ENCODE measurements around the gene MT1A.

DNA sequence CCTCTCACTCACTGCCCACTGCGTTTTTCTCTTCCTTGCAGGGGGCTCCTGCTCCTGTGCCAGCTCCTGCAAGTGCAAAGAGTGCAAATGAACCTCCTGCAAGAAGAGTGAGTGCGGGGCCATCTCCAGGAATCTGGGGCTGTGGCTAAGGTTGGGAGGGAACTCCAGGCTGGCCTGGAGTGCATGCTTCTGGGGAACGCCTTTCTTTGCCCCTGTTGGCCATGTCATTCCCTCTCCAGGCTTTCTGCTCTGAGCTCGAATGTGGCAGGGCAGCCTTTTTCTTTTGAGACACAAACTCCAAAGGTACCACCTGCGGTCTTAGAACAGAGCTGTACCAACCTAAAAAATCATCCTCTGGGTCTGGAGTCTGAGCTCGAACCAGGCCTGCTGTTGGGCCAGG is 20.3 kb upstream of the MT1A start:
- TF ChIP-seq, protein P1, sequence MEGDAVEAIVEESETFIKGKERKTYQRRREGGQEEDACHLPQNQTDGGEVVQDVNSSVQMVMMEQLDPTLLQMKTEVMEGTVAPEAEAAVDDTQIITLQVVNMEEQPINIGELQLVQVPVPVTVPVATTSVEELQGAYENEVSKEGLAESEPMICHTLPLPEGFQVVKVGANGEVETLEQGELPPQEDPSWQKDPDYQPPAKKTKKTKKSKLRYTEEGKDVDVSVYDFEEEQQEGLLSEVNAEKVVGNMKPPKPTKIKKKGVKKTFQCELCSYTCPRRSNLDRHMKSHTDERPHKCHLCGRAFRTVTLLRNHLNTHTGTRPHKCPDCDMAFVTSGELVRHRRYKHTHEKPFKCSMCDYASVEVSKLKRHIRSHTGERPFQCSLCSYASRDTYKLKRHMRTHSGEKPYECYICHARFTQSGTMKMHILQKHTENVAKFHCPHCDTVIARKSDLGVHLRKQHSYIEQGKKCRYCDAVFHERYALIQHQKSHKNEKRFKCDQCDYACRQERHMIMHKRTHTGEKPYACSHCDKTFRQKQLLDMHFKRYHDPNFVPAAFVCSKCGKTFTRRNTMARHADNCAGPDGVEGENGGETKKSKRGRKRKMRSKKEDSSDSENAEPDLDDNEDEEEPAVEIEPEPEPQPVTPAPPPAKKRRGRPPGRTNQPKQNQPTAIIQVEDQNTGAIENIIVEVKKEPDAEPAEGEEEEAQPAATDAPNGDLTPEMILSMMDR (conservative IDR thresholded peaks at IDR 0.05), result no peak
- no peak for TF ChIP-seq EZH2 (IDR thresholded peaks at IDR 0.05; ENCODE audit: low read depth)

Measured in PC-9 (cell line).